Activated CD4-positive, alpha-beta T cell treated with anti-CD3 and anti-CD28 coated beads for 1 hour (primary cell): ENCODE results near the gene PPP4R2.

Experiments
- DNase-seq: peaks from one replicate; pipeline ENCODE4 v3.0.0-alpha.2; 2020

PPP4R2 gene

GRCh38 chr3:72996473-72997333 lies at the start of gene PPP4R2:
TSS of gene PPP4R2 (plus strand) at chr3:72996811. CDS start at chr3:72997038, 227 bp downstream.
- peak; percentile 87 for DNase-seq

- DNase-seq = no peak
These were observed 48.7 kb upstream of the PPP4R2 start for GRCh38 chr3:72947715-72948490.

GRCh38 chr3:72949016-72949415 lies 47.6 kb upstream of the PPP4R2 start:
- DNase-seq = no peak

GRCh38 chr3:72950372-72950771 lies 46.2 kb upstream of the PPP4R2 start:
- no peak for DNase-seq

GRCh38 chr3:72950801-72951200 lies 45.8 kb upstream of the PPP4R2 start:
- no peak for DNase-seq

GRCh38 chr3:72951259-72951722 lies 45.3 kb upstream of the PPP4R2 start:
- no peak for DNase-seq

- no peak for DNase-seq
These were observed 43.2 kb upstream of the PPP4R2 start for GRCh38 chr3:72953325-72953956.

- DNase-seq = no peak
These were observed 39.3 kb upstream of the PPP4R2 start for GRCh38 chr3:72957297-72957696.

- no peak for DNase-seq
These were observed 37.3 kb upstream of the PPP4R2 start for GRCh38 chr3:72959336-72959735.

- no peak for DNase-seq
These were observed 35.6 kb upstream of the PPP4R2 start for GRCh38 chr3:72960812-72961518.

GRCh38 chr3:72961752-72962151 lies 34.9 kb upstream of the PPP4R2 start:
- DNase-seq = no peak

- no peak for DNase-seq
These were observed 34.3 kb upstream of the PPP4R2 start for GRCh38 chr3:72962317-72962716.

- DNase-seq = no peak
These were observed 32.0 kb upstream of the PPP4R2 start for GRCh38 chr3:72964633-72965032.

- no peak for DNase-seq
These were observed 28.3 kb upstream of the PPP4R2 start for GRCh38 chr3:72968266-72968664.

GRCh38 chr3:72969766-72970165 lies 26.8 kb upstream of the PPP4R2 start:
- DNase-seq = no peak

- no peak for DNase-seq
These were observed 25.7 kb upstream of the PPP4R2 start for GRCh38 chr3:72970942-72971341.

- no peak for DNase-seq
These were observed 23.9 kb upstream of the PPP4R2 start for GRCh38 chr3:72972706-72973030.

- no peak for DNase-seq
These were observed 23.4 kb upstream of the PPP4R2 start for GRCh38 chr3:72973031-72973723.

- DNase-seq = no peak
These were observed 22.8 kb upstream of the PPP4R2 start for GRCh38 chr3:72973786-72974185.

- no peak for DNase-seq
These were observed 21.7 kb upstream of the PPP4R2 start for GRCh38 chr3:72974956-72975355.

GRCh38 chr3:72976281-72976741 lies 20.3 kb upstream of the PPP4R2 start:
- DNase-seq = no peak
